Endothelial cell of hepatic sinusoid (primary cell): ENCODE results near the gene GNAL.

Experiments used
- in situ Hi-C: cut with HindIII; loops from 2 replicates; pipeline ENCODE4 v1.10.0; 2017; ENCODE audit warnings: low sequenced_read_pairs

The GNAL gene

GRCh38 chr18:11719050-11719449, 30.0 kb downstream of the GNAL start:
- in situ Hi-C loops, result no loop called here

- in situ Hi-C loops, result no loop called here
Observed at GRCh38 chr18:11719621-11720020, 30.6 kb downstream of the GNAL start.

GRCh38 chr18:11721720-11722119, 32.7 kb downstream of the GNAL start:
- in situ Hi-C loops, result no loop called here

- in situ Hi-C loops, result no loop called here
Observed at GRCh38 chr18:11724781-11725180, 35.7 kb downstream of the GNAL start.

GRCh38 chr18:11726556-11726955, 37.5 kb downstream of the GNAL start:
- in situ Hi-C loops, result no loop called here

- in situ Hi-C loops, result no loop called here
Observed at GRCh38 chr18:11728249-11728648, 39.2 kb downstream of the GNAL start.

- in situ Hi-C loops, result no loop called here
Observed at GRCh38 chr18:11729556-11729955, 40.5 kb downstream of the GNAL start.

GRCh38 chr18:11733031-11733430, 44.0 kb downstream of the GNAL start:
- in situ Hi-C loops, result no loop called here

GRCh38 chr18:11736656-11737055, 47.6 kb downstream of the GNAL start:
- in situ Hi-C loops, result no loop called here

GRCh38 chr18:11739893-11740292, 50.8 kb downstream of the GNAL start:
- in situ Hi-C loops, result no loop called here

GRCh38 chr18:11740461-11740860, 51.4 kb downstream of the GNAL start:
- in situ Hi-C loops, result no loop called here

- in situ Hi-C loops, result no loop called here
Observed at GRCh38 chr18:11741505-11742145, 52.6 kb downstream of the GNAL start.

GRCh38 chr18:11745521-11745920, 56.5 kb downstream of the GNAL start:
- in situ Hi-C loops, result no loop called here

- in situ Hi-C loops, result no loop called here
Observed at GRCh38 chr18:11747286-11747685, 58.2 kb downstream of the GNAL start.

GRCh38 chr18:11747731-11748130, 58.7 kb downstream of the GNAL start:
- in situ Hi-C loops, result no loop called here

- in situ Hi-C loops, result no loop called here
Observed at GRCh38 chr18:11749305-11749704, 60.2 kb downstream of the GNAL start.

GRCh38 chr18:11750171-11750570, 61.1 kb downstream of the GNAL start:
- in situ Hi-C loops, result no loop called here

GRCh38 chr18:11750581-11751310, 61.7 kb downstream of the GNAL start:
- in situ Hi-C loops, result no loop called here

GRCh38 chr18:11751341-11752115, 62.5 kb downstream of the GNAL start:
- in situ Hi-C loops, result no loop called here

GRCh38 chr18:11752116-11752911, 63.2 kb downstream of the GNAL start:
- in situ Hi-C loops, result no loop called here

GRCh38 chr18:11754979-11755378, 65.9 kb downstream of the GNAL start:
- in situ Hi-C loops, result loop anchor here (5.0 kb wide), 1 partner anchor 43 kb away; no protein-coding TSS in a partner anchor
